Duodenal mucosa (tissue), 2 donors: ENCODE results near the gene SAMD13.
"Not testable (repeated sequence)": the region's sequence is repeated elsewhere in the genome, so short reads cannot be mapped to it uniquely, and the experiment has no call there.

Experiments used
- H3K27ac ChIP-seq: one replicate; pipeline ENCODE4 v1.7.0; 2013; ENCODE audit warnings: low read depth, low read length
- H3K27me3 ChIP-seq, 2 donors: one replicate each; pipeline ENCODE4 v1.7.0; 2013; ENCODE audit warnings: low read length in 2 of 2, control low read depth in 1 of 2; ENCODE audit not compliant: insufficient read depth in 2 of 2, control insufficient read depth in 1 of 2
- H3K36me3 ChIP-seq, 2 donors: one replicate each; pipeline ENCODE4 v1.7.0; 2013; ENCODE audit warnings: low read length in 2 of 2, control low read depth in 1 of 2; ENCODE audit not compliant: insufficient read depth in 2 of 2, control insufficient read depth in 1 of 2
- H3K4me1 ChIP-seq, 2 donors: one replicate each; pipeline ENCODE4 v1.7.0; 2013; ENCODE audit warnings: low read length in 2 of 2, control low read depth in 1 of 2; ENCODE audit not compliant: insufficient read depth in 2 of 2, control insufficient read depth in 1 of 2
- H3K4me3 ChIP-seq, 2 donors: one replicate each; pipeline ENCODE4 v1.7.0; 2013; ENCODE audit warnings: low read length in 2 of 2, low read depth in 1 of 2
- H3K9ac ChIP-seq, 2 donors: one replicate each; pipeline ENCODE4 v1.7.0; 2013; ENCODE audit warnings: low read length in 2 of 2, low read depth in 1 of 2
- H3K9me3 ChIP-seq, 2 donors: one replicate each; pipeline ENCODE4 v1.7.0; 2013; ENCODE audit warnings: low read length in 2 of 2, control low read depth in 1 of 2; ENCODE audit not compliant: control insufficient read depth in 1 of 2

SAMD13 gene

DNA sequence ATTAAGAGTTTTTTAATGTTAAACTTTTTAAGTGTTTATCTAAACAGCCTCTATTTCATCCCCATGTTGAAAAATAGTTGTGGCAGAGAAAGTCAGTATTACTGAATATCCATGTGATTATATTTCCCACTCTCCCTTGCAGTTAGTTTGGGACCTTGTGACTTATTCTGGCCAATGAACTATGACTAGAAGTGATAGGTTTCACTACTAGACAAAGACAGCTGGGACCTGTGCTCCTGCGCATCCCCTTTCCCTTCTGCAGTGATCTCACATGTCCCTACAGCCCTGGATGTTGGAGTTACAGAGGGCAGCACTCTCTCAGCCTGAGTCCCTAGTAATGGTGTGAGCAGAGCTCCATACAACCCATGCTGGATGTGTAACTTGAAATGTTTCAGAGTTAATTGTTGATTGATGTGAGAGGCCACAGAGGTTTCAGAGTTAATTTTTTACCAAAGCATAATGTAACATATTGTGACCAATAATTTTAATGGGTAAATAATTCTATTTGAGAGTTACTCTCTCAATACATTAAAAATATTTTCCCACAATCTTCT lies 18.7 kb upstream of the SAMD13 start:
- Histone ChIP-seq H3K9me3 (peaks cover 4 to 7% of the 10 kb centered on the region in 2 donors), H3K4me3 (no peak overlapping the region), H3K36me3 (no peaks in the 10 kb centered on the region), H3K27me3 (no peaks in the 10 kb centered on the region), H3K27ac (no peak overlapping the region), H3K9ac (no peak overlapping the region), H3K4me1 (no peaks in the 10 kb centered on the region)

DNA sequence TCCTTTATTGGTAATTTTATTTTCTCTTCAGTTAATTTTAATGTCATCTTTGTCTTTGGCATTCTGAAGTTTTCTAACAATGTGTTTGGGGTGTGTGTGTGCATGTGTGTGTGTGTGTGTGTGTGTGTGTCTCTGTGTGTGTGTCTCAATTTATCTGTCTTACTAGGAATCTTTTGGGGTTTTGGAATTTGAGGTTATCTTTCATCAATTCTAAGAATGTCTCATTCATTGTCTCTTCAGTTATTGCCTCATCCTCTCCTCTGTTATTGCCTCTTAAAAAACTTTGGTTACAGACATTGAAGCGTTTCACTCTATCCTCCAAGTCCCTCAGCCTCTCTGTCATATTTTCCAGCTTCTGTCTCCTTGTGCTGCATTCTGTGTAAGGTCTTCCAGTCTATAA lies 18.1 kb upstream of the SAMD13 start:
- H3K27ac ChIP-seq: no peak overlapping the region
- H3K27me3 ChIP-seq: no peaks in the 10 kb centered on the region
- no peaks in the 10 kb centered on the region for H3K36me3 ChIP-seq
- no peak overlapping the region for H3K9ac ChIP-seq
- no peak overlapping the region for H3K4me3 ChIP-seq
- H3K4me1 ChIP-seq: no peaks in the 10 kb centered on the region
- peaks cover 7% of the 10 kb centered on the region in 2 donors for H3K9me3 ChIP-seq

GRCh38 chr1:84286071-84286470 lies 15.4 kb upstream of the SAMD13 start:
- H3K9ac ChIP-seq: no peak overlapping the region
- H3K4me3 ChIP-seq: no peak overlapping the region
- H3K9me3 ChIP-seq: peaks cover 13% of the 10 kb centered on the region in 2 donors

GRCh38 chr1:84287389-84287788 lies 14.1 kb upstream of the SAMD13 start:
- H3K27me3 ChIP-seq, H3K36me3 ChIP-seq, H3K4me3 ChIP-seq, H3K9ac ChIP-seq, H3K27ac ChIP-seq, H3K4me1 ChIP-seq: not testable (repeated sequence)
- H3K9me3 ChIP-seq: peaks cover 13% of the 10 kb centered on the region in 2 donors

More at GRCh38 chr1:84286071-84286470, 15.4 kb upstream of the SAMD13 start:
- H3K36me3 ChIP-seq: no peaks in the 10 kb centered on the region
- no peaks in the 10 kb centered on the region for H3K27me3 ChIP-seq
- H3K27ac ChIP-seq: no peak overlapping the region
- no peaks in the 10 kb centered on the region for H3K4me1 ChIP-seq

- no peak overlapping the region for H3K4me3 ChIP-seq
- H3K27me3 ChIP-seq: no peaks in the 10 kb centered on the region
- H3K9ac ChIP-seq: no peak overlapping the region
- H3K4me1 ChIP-seq: no peaks in the 10 kb centered on the region
- H3K36me3 ChIP-seq: no peaks in the 10 kb centered on the region
- peaks cover 13% of the 10 kb centered on the region in 2 donors for H3K9me3 ChIP-seq
- H3K27ac ChIP-seq: no peak overlapping the region
Observed at GRCh38 chr1:84289169-84289785, 12.2 kb upstream of the SAMD13 start.

DNA sequence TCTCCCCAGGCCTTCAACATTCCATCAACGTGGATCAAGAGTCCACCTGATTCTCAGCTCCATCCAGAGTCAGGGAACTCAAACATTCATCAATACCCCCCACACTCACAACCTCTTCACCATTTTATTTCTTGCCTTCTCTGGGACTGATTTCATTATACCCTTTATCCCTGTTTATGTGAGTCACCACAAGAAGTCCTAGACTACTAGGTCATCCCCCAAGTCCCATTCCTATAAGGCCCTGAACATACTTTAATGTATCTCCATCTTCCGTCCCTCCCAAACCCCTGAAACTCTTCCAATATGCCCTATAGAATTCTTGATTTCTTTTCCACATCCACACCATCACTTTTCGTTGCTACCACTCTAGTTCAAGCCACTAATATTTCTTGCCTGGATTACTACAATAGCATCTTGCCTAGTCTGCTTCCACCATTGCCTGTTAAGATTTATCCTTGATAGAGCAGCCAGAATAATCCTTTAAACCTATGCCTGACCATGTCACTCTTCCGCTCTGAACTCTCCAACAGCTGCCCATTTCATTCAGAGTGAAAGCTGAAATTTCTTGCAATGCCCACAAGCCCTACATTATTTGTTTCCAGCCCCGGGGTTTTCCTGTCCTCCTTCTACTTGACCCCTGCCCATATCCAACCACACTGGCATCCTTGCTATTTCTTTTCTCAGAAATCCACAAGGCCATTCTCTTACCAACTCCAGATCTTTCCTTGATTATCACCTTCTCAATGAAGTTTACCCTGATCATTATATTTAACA lies 9.4 kb upstream of the SAMD13 start:
- H3K9me3 ChIP-seq: peaks cover 15 to 21% of the 10 kb centered on the region in 2 donors
- H3K27ac ChIP-seq: no peak overlapping the region
- H3K36me3 ChIP-seq: no peaks in the 10 kb centered on the region
- no peaks in the 10 kb centered on the region for H3K4me1 ChIP-seq
- no peaks in the 10 kb centered on the region for H3K27me3 ChIP-seq
- H3K9ac ChIP-seq: no peak overlapping the region
- no peak overlapping the region for H3K4me3 ChIP-seq

GRCh38 chr1:84293766-84294165 lies 7.7 kb upstream of the SAMD13 start:
- H3K4me1 ChIP-seq: peaks cover 0 to 6% of the 10 kb centered on the region in 2 donors
- H3K36me3 ChIP-seq: no peaks in the 10 kb centered on the region
- H3K27me3 ChIP-seq: no peaks in the 10 kb centered on the region
- H3K4me3 ChIP-seq: no peak overlapping the region
- no peak overlapping the region for H3K9ac ChIP-seq
- H3K9me3 ChIP-seq: peaks cover 4 to 10% of the 10 kb centered on the region in 2 donors
- H3K27ac ChIP-seq: no peak overlapping the region

DNA sequence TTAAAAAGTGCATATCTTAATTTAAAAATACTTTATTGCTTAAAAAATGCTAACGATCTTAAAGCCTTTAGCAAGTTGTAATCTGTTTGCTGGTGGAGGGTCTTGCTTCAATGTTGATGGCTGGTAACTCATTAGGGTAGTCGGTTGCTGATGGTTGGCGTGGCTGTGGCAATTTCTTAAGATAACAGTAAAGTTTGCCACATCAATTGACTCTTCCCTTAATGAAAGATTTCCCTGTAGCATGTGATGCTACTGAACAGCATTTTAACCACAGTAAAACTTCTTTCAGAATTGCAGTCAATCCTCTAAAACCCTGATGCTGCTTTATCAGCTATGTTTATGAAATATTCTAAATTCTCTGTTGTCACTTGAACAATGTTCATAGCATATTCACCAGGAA lies 6.8 kb upstream of the SAMD13 start:
- peaks cover 2 to 8% of the 10 kb centered on the region in 2 donors for H3K4me1 ChIP-seq
- H3K9ac ChIP-seq: no peak overlapping the region
- H3K9me3 ChIP-seq: peaks cover 3 to 8% of the 10 kb centered on the region in 2 donors
- no peaks in the 10 kb centered on the region for H3K27me3 ChIP-seq
- no peaks in the 10 kb centered on the region for H3K36me3 ChIP-seq
- no peak overlapping the region for H3K4me3 ChIP-seq
- no peak overlapping the region for H3K27ac ChIP-seq

DNA sequence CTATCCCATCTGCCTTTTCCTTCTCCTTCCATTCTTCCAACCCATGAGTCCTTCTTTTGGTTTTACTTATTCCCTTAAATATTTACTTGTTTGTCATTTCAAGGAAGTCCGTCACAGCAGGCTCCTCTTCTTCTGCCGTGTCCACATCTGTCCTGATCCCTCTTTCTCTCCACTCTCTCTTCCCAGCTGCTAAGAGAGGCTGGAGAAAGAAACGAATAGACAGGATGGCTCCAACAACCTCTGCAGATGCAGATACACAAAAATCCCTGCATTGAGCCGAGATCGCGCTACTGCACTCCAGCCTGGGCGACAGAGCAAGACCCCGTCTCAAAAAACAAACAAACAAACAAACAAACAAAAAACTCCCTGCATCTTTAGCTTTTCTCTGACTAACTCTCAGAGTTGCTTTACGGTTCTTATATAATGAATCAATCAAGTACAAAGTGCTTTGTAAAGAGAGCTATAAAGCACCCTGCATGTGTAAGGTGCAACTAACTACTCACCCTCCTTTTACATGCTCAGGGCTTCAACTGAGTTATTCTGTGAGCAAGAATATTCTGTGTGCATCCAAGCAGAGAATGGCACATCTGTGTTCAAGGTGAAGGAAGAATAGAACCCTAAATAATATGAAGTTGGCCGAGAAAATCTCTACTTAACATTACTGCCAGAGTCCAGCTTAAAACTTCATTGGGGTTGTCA lies 3.8 kb upstream of the SAMD13 start:
- H3K27ac ChIP-seq: peak overlapping the region; percentile 44
- peaks cover 3 to 8% of the 10 kb centered on the region in 2 donors for H3K9me3 ChIP-seq
- peak overlapping the region; percentile 92 to 93 for H3K4me3 ChIP-seq
- H3K27me3 ChIP-seq: no peaks in the 10 kb centered on the region
- no peaks in the 10 kb centered on the region for H3K36me3 ChIP-seq
- peak overlapping the region; percentile 63 to 90 for H3K9ac ChIP-seq
- peaks cover 24 to 33% of the 10 kb centered on the region in 2 donors for H3K4me1 ChIP-seq

DNA sequence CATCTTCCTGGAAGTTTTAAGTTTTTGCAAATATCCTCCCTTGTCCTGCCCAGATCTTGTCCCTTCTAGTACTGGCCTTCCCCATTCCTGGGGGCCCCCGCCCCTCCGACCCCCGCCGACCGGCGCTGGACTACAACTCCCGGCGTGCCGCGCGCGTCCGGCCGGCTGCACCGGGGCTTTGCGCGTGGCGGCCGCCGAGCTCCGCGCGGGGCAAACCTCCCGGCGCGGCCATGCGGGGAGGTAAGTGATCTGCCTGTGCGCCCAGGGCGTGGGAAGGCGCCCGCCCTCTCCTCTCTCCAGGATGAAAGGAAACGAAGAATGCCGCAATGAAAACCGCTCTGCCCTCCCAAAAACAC lies 3.2 kb upstream of the SAMD13 start:
- H3K27ac ChIP-seq: peak overlapping the region; percentile 84
- no peaks in the 10 kb centered on the region for H3K36me3 ChIP-seq
- H3K9me3 ChIP-seq: peaks cover 3 to 8% of the 10 kb centered on the region in 2 donors
- H3K27me3 ChIP-seq: no peaks in the 10 kb centered on the region
- H3K9ac ChIP-seq: peak overlapping the region; percentile 90 to 92
- peaks cover 24 to 33% of the 10 kb centered on the region in 2 donors for H3K4me1 ChIP-seq
- H3K4me3 ChIP-seq: peak overlapping the region; percentile 92 to 93
